IPS DF 19.7 (cell line): ENCODE measurements around the gene RANBP1.

ENCODE experiments used
- DNase-seq: peaks from one replicate; pipeline ENCODE4 v3.0.0-alpha.2; 2013; ENCODE audit warnings: low read depth, low spot score

RANBP1 gene

GRCh38 chr22:20171288-20172140 lies 55.6 kb downstream of the RANBP1 start:
- no peak for DNase-seq

- no peak for DNase-seq
Measured at GRCh38 chr22:20172141-20172613, 56.3 kb downstream of the RANBP1 start.

DNA sequence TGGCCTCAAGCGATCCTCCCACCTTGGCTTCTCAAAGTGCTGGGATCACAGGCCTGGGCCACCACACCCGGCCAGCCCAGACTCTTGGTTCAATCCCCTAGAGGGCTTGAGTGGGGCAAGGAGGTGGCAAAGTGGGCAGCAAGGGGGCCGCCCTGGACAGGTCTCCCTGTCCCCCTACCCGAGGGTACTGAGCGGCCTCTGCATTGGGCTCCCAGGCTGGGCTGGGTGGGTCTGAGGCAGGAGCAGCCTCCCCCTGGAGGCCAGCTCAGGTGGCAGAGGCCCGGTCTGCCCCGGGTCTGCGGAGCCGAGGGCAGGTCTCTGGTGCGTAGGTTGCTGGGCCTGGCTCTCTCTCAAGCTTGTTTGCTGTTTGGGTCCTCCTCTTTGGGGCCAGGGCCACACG lies 57.3 kb downstream of the RANBP1 start:
- DNase-seq, result no peak

DNA sequence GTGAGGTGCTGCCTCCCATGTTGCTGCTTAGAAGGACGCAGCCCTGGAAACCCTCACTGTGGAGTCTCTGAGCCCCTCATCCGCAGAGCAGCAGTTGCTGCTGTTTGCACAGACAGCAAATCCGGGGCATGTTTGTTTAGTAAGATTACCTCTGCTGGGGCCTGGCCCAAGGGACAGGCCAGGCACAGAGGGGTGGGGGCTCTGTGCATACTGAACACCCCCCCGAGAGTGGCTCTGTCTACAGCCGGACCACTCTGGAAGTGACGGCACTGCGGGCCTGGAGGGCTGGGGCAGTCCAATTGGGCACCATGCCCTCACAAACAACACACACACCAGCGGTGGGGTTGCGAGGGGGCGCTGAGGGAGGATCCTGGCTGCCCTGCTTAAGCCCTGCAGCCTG lies 57.9 kb downstream of the RANBP1 start:
- DNase-seq, result no peak

- DNase-seq, result no peak
Measured at GRCh38 chr22:20174785-20175596, 59.1 kb downstream of the RANBP1 start.

DNA sequence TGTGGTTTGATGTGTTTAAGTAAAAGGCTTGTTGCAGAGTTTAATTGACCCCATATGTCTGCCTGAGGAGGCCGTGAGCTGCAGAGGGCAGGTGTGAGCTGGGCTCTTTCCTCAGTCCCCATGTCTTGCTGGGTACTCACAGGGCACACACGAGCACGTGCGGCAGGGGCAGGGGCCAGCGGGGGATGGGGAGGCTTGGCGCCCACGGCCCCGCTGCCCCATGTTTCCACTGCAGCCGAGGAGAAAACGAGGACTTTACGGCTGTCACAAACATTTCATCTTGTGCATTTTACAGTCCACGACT lies 59.6 kb downstream of the RANBP1 start:
- no peak for DNase-seq

DNA sequence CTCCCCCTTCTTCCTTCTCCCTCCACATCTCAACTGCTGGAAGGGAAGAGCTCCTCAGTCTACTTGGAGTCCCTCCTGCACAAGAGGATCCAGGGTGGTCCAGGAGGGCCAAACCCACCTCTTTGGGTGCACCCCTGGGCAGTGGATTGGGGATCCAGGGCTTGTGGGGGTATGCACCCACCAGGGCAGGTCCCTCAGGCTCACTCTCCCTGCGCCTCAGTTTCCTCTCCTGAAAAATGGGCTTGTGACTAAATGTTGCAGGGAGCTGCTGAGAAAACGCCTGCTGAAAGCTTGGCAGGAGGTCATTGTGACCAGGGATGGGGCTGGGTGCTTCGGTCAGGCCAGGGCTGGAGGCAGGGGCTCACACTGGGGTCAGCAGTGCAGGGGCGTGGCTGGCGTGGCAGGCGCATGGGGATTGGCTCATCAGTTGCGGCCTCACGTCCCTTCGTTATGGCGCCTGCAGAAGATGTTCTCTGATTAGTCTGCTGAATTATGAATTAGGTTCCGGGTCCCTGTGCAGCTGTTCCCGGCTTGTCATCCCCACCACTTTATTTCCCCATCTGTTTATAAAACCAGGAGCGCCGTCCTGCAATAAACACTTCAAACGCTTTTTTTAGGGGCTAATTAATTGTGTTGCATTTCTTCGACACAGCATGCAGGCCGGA lies 60.6 kb downstream of the RANBP1 start:
- no peak for DNase-seq
